Endometrial microvascular endothelial cells (primary cell): ENCODE data around the gene DOCK7. TPM values are rescaled to one million over a fixed set of nuclear protein-coding genes. Genes with fewer than 3 reads are reported as not detected.
"Not testable (repeated sequence)": the region's sequence is repeated elsewhere in the genome, so short reads cannot be mapped to it uniquely, and the experiment has no call there.

Experiments
- in situ Hi-C: cut with HindIII; loops from 2 replicates; pipeline ENCODE4 v1.10.0; 2017; ENCODE audit warnings: low sequenced_read_pairs, low pct_unique_long_range_greater_than_20kb; ENCODE audit errors: inconsistent ontology term
- total RNA-seq: library from RNA; depleted of rRNA; stranded (reverse); fragments of >200 nt; gene quantifications from one replicate; pipeline ENCODE4 v1.2.3, GENCODE V29; 2015; ENCODE audit errors: inconsistent ontology term

DOCK7 gene
- total RNA-seq, 1 donor from 2014 or later: 23.9 TPM

DNA sequence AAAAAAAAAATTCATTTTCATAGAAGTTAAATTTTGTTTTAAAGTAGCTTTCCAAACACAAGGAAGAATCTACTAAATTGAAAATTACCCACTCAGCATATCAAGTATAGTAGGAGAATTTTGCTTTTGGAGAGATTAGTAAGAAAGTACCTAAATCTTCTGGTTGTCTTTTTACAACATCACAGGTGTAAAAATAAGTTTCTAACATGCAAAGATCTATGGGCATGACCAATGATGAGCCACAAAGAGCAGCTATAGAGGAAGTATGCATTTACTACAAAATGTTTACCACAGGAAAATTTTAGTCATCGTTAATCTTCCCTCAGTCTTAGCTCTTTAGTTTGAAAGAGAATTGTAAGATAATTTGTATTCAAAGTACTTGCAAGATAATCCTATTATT lies 62.8 kb downstream of the DOCK7 start:
- in situ Hi-C loops: no loop called here

DNA sequence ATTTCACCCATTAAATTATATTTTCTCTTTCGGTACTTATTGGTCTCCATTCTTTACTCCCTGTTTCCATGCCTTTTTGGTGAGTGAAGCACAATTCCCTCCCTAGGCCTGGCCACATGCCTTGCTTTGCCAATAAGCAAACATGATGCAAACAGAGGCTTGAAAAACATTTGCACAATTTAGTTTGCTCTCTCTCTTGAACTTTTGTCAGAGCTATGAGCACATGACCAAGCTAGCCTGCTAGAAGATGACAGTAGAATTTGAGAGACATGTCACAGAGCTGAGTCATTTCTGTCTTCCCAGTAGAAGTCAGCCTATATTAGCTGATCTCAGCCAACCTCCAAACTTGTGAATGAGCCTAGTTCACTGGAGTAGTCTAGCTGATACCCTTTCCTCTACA lies 66.3 kb downstream of the DOCK7 start:
- in situ Hi-C loops: no loop called here

DNA sequence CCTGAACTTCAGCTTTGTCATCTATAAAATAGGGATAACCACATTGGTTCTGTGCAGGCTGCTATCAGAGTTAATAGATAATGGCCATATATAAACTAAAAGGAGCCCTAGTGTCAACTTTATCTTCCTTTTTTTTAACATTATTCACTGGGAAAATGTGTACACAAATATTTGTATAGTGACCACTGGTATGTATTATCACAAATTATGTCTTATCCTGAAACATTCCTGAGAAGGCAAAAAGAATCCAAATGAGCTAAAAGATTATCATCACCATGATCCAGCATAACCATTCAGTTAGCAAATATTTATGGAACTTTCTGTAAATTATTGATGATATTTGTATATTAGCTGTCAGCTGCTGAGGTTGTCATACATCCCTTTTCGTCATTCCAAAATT lies 74.3 kb downstream of the DOCK7 start:
- in situ Hi-C loops: no loop called here

DNA sequence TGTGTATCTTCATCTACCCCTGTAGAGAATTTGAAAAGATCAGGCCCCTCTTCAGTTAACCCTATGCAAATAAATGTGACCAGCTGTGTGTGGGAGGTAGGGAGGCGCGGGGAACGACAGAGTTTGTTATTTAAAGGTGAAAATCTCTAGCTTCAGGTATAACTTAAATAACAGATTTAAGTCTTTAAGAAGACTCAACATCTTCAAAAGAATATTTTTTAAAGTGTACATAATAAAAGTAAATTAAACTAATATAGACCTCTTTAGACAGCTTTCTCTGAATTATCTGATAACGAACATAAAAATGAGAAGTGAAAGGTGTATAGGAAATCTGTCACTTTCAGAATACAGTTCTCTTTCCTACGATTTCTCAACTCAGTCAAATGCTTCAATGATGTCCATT lies 74.9 kb downstream of the DOCK7 start:
- in situ Hi-C loops: no loop called here

DNA sequence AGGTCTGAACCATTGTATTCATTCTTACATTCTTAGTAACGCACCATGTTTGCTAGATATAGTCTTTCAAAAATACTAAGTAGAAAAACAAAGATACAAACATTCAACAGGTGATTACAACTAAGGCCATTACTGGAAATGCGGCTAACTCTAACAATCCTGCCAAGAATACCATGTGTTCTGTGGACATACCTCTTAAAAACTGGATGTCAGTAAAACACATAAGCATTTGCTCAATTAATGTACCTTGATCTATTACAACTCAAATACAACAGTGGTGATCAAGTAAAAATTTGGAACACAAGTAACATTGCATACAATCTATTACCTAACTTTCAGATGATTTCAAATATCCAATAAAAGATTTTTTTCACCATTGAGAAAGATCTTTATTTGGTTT lies 75.4 kb downstream of the DOCK7 start:
- in situ Hi-C loops: no loop called here

DNA sequence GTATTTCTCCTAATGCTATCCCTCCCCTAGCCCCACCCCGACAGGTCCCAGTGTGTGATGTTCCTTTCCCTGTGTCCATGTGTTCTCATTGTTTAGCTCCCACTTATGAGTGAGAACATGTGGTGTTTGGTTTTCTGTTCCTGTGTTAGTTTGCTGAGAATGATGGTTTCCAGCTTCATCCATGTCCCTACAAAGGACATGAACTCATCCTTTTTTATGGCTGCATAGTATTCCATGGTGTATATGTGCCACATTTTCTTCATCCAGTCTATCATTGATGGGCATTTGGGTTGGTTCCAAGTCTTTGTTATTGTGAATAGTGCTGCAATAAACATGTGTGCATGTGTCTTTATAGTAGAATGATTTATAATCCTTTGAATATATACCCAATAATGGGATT lies 77.6 kb downstream of the DOCK7 start:
- in situ Hi-C loops: not testable (repeated sequence)

DNA sequence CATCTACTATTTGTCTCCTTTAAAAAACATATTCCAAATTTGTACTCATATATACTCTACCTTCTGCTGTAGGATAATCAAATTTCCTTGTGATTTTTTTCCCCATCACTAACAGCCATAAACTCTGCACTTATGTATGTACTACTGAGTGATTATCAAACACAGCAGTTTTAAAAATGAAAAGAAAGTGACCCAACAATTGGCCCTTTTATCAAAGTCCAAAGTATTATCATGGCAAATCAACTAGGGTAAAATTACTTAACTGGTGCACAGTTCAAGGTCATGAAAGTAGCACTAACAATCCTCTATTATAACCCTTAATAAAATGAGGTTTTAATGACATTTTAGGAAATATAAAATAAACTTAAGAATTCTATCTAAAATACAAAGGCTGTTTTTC lies 79.3 kb downstream of the DOCK7 start:
- in situ Hi-C loops: no loop called here

DNA sequence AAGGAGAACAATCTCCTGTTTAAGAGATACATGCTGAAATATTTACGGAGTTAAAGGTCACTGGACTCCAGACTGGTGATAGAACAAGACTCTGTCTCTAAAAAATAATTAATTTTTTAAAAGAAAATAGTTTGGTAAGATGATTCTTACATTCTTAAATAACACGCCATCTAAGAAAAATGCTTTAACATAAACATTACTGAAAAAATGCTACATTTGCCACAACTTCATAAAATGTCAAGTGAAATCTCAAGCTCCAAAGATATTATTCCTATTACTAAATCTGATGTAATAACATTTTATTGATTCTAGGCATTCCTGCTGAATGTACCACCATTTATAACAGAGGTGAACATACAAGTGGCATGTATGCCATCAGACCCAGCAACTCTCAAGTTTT lies 86.7 kb downstream of the DOCK7 start:
- in situ Hi-C loops: no loop called here

DNA sequence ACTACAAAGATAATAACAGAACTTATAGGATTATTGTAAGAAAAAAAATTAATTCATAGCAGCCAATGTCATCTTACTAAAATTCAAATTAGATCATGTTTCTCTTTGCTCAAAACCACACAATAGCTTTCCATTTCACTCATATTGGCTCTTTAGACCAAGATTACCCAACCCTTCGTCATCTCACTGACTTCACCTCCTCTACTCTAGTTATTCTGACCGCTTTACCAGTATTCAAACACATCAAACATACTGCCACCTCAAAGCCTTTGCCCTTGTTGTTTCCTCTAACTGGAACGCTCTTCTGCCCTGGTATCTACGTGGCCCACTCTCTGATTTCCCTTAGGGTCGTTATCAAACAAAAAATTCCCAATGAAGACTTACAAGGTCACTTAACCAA lies 89.1 kb downstream of the DOCK7 start:
- in situ Hi-C loops: no loop called here

DNA sequence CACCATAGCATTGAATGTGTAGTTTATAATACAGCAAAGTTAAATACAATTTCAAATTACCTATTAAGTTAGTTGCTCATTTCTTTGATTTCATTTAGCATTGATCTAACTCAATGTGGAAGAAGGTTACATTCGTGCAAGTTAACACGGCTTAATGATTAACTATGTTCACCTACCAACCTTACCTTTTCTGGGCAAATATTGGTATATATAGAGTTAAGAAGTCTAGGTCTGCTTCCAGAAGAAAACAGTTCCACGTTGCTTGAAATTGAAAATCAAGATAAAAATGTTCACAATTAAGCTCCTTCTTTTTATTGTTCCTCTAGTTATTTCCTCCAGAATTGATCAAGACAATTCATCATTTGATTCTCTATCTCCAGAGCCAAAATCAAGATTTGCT lies 90.9 kb downstream of the DOCK7 start, which contains the start of gene ANGPTL3:
ANGPTL3 (plus strand) TSS at position 240 of the 400 bp plus-strand sequence; CDS start at position 287, 47 bp downstream.
- in situ Hi-C loops: no loop called here

DNA sequence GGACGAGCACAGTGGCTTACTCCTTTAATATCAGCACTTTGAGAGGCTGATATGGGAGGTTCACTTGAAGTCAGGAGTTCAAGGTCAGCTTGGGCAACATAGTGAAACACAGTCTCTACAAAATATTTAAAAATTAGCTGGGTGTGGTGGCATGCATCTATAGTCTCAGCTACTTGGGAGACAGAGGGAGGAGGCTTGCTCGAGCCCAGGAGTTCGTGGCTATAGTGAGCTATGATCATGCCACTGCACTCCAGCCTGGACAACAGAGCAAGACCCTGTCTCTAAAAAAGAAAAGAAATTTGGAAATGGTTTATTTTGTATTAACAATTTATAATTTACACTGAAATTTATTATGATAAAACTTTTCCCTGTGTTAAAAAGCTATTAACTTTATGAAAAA lies 92.5 kb downstream of the DOCK7 start:
- in situ Hi-C loops: no loop called here

DNA sequence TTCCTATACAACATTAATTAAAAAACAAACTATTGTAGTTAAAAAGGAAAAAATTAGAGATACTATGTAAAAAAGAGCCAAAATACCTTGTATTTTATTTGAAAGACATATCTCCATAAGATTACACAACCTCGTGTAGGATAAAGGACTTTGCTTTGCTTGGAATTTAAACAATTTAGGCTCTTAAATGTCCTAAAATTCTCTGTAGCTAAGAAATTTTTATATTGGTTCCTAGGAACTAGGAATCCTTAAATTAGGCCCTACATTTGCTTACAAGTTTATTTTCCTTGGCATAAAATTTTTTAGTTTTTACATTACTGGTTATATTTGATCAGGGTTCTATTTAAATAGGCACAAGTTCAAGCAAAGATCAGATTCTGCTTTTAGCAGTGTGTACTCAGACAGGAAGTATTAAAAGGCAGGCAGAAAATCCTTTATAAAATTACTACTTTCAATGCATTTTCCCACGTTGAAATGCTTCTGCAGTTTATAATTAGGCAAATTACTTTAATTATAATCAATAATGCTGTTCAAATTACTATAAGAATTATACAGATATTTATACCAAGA lies 94.3 kb downstream of the DOCK7 start:
- in situ Hi-C loops: no loop called here

DNA sequence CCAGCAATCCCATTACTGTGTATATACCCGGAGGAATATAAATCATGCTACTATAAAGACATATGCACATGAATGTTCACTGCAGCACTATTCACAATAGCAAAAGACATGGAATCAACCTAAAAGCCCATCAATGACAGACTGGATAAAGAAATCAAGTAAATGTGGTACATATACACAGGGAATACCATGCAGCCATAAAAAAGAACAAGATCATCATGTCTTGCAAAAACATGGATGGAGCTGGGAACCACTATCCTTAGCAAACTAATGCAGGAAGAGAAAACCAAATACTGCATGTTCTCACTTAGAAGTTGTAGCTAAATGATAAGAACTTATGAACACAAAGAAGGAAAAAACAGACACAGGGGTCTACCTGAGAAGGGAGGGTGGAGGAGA lies 97.2 kb downstream of the DOCK7 start:
- in situ Hi-C loops: no loop called here

DNA sequence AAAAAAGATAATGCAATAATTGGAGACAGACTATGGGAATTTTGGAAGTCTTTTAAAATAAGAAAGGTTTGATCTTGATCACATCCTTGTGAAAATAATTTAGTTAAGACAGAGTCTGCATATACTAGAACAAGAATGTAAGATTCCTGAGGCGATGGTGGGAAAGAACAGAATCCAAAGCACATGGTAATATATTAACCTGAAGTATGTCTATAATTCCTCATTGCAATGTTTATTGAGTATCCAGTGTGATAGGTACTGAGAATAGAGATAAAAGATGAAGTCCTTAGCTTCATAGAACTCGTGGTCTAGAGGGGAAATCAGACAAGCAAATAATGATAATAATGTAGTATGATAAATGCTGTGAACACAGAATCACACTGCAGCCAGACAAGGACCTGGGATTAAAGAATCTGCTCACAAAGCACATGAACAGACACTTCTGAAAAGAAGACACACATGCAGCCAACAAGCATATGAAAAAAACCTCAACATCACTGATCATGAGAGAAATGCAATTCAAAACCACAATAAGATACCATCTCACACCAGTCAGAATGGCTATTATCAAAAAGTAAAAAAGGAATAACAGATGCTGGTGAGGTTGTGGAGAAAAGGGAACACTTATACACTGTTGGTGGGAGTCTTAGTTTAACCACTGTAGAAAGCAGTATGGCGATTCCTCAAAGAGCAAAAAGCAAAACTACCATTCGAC lies 97.8 kb downstream of the DOCK7 start:
- in situ Hi-C loops: no loop called here

DNA sequence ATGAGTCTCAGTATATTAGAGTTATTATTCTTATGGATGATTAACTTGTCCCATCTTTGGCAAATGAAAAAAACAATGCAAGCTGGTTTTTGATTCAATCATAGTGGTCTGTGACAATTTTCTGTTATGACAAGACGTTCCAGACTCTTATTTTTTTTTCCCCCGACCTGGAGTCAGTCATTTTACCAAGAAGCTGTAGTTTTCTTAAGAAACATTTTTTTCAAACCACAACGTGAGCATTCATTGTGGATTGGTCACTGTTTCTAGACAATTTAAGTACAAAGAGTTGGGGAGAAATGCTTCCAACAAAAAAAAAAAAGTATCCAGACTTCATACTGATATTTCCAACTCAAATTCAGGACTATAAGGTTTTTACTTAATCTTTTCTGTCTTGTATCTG lies 98.9 kb downstream of the DOCK7 start:
- in situ Hi-C loops: no loop called here

DNA sequence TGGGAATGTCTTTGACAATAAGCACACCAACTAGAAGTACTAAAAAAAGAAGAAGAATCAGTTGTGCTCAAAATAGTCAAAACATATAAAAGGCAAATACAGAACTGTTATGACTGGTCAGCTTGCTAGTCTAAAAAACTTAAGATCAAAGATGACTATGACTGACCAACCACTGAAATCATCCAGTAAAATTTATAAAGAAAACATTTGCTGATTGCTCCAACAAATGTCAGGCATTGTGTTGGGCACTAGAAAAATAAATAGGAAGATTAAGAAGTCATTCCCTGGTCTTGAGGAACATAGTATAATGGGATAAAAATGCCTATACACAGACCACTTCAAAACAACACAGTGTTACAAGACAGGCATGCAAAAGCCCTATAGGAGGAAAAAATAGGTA lies 100.2 kb downstream of the DOCK7 start:
- in situ Hi-C loops: no loop called here

DNA sequence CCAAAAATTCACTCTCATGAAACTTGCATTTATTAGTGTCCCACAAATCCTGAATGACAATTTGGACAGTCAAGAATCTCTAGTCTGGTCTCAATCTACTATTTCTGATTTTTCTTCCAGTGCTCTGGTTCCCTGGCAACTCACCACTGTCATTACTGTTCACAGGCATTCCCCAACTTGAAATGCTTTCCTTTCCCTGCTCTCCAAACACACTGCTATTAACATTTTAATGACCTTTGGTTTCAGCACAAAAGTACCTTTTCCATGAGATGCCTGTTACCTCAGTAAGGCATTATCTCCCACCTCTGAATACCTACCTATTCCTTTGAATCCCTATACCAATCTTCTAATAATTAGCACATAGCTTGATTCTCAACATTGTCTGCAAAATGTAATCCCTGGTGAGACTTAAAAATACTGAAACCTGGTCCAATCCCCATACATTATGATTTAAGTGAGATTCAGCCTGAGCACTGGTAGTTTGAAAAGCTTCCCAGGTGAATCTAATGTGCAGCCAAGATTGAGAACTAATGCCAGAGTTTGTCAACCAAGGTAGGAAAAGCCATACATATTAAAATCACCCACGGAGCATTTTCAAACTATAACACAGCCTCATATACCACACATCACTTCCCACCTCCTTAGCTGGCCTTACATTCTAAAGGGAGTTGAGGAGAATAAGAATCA lies 102.6 kb downstream of the DOCK7 start:
- in situ Hi-C loops: no loop called here

DNA sequence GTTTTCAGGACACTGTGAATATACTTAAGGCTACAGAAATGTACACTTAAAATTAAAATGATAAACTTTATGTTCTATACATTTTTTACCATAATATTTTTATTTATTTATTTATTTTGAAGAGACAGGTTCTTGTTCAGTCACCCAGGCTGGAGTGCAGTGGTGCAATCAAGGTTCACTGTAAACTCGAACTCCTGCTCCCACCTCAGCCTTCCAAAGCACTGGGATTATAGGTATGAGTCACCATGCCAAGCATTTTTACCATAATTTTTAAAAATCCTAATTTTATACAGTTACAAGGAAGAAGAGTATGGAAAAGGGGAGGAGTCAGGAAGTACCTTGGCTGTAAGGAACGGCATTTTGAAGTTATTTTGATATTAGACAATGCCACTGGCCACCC lies 114.5 kb downstream of the DOCK7 start:
- in situ Hi-C loops: no loop called here

DNA sequence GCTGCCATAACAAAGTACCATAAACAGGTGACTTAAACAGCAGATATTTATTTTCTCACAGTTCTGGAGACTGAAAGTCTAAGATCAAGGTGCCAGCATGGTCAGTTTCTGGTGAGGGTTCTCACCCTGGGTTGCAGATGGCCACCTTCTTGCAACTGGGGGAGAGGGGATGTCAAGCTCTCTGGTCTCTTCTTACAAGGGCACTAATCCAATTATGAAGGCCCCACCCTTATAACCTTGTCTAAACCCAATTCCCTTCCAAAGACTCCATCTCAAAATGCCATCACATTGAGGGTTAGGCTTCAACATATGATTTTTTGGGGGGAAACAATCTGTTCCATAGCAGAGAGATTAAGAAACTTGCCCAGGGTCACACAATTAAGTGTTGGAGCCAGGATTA lies 115.7 kb downstream of the DOCK7 start:
- in situ Hi-C loops: no loop called here

DNA sequence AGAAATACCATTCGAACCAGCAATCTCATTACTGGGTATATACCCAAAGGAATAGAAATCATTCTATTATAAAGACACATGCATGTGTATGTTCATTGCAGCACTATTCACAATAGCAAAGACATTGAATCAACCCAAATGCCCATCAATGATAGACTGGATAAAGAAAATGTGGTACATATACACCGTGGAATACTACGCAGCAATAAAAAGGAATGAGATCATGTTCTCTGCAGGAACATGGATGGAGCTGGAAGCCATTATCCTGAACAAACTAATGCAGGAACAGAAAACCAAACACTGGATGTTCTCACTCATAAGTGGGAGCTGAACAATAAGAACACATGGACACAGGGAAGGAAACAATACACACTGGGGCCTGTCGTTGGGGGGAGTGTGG lies 116.7 kb downstream of the DOCK7 start:
- in situ Hi-C loops: not testable (repeated sequence)
